ENCODE measurements around the gene EPS8L3. TPM values are rescaled to one million over a fixed set of nuclear protein-coding genes. Genes with fewer than 3 reads are reported as not detected.

EPS8L3 gene
- total RNA-seq, 1 donor from 2014 or later, result not detected

GRCh38 chr1:109791495-109792043 lies 27.8 kb upstream of the EPS8L3 start:
- Histone ChIP-seq H3K36me3 (no peaks in the 10 kb centered on the region), H3K27me3 (no peaks in the 10 kb centered on the region), H3K4me3 (peak overlapping the region in 1 of 2 donors; percentile 37), H3K4me1 (peaks cover 10 to 31% of the 10 kb centered on the region in 2 donors), H3K27ac (peak overlapping the region in 1 of 2 donors; percentile 5), H3K9me3 (no peaks in the 10 kb centered on the region)
- TF ChIP-seq CTCF (IDR thresholded peaks at IDR 0.05), result no peak
- peak; percentile 6 to 62 for DNase-seq (ENCODE audit: low spot score in 2 of 2)
- intact Hi-C loops (cut with DNase I), result no loop called here

- no peaks in the 10 kb centered on the region for H3K9me3 ChIP-seq
- intact Hi-C loops (cut with DNase I), result no loop called here
- H3K4me1 ChIP-seq, result peaks cover 10 to 34% of the 10 kb centered on the region in 2 donors
- peak overlapping the region; percentile 1 to 5 for H3K27ac ChIP-seq
- peak; percentile 16 to 43 (median 29) for TF ChIP-seq CTCF (IDR thresholded peaks at IDR 0.05)
- H3K36me3 ChIP-seq, result no peaks in the 10 kb centered on the region
- no peaks in the 10 kb centered on the region for H3K27me3 ChIP-seq
- no peak overlapping the region for H3K4me3 ChIP-seq
- peak; percentile 27 to 75 for DNase-seq (ENCODE audit: low spot score in 2 of 2)
These were observed 27.2 kb upstream of the EPS8L3 start for GRCh38 chr1:109790735-109791494.

- H3K27me3 ChIP-seq, result no peaks in the 10 kb centered on the region
- peak overlapping the region in 1 of 2 donors; percentile 5 for H3K27ac ChIP-seq
- no peaks in the 10 kb centered on the region for H3K9me3 ChIP-seq
- intact Hi-C loops (cut with DNase I), result no loop called here
- TF ChIP-seq CTCF (IDR thresholded peaks at IDR 0.05), result no peak
- H3K4me1 ChIP-seq, result peaks cover 10 to 37% of the 10 kb centered on the region in 2 donors
- H3K36me3 ChIP-seq, result no peaks in the 10 kb centered on the region
- no peak for DNase-seq (ENCODE audit: low spot score in 2 of 2)
- no peak overlapping the region for H3K4me3 ChIP-seq
These were observed 26.6 kb upstream of the EPS8L3 start for GRCh38 chr1:109790329-109790728.

GRCh38 chr1:109789551-109790180 lies 25.9 kb upstream of the EPS8L3 start:
- Histone ChIP-seq H3K27me3 (no peaks in the 10 kb centered on the region), H3K4me3 (no peak overlapping the region), H3K9me3 (no peaks in the 10 kb centered on the region), H3K27ac (no peak overlapping the region), H3K36me3 (no peaks in the 10 kb centered on the region), H3K4me1 (peaks cover 10 to 42% of the 10 kb centered on the region in 2 donors)
- peak in 1 of 2 donors; percentile 22 for DNase-seq (ENCODE audit: low spot score in 2 of 2)
- intact Hi-C loops (cut with DNase I), result no loop called here
- TF ChIP-seq CTCF (IDR thresholded peaks at IDR 0.05), result no peak

GRCh38 chr1:109788695-109789521 lies 25.2 kb upstream of the EPS8L3 start:
- H3K4me1 ChIP-seq, result peaks cover 10 to 47% of the 10 kb centered on the region in 2 donors
- peak; percentile 5 to 50 for DNase-seq (ENCODE audit: low spot score in 2 of 2)

More at GRCh38 chr1:109788695-109789521, 25.2 kb upstream of the EPS8L3 start:
- TF ChIP-seq CTCF (IDR thresholded peaks at IDR 0.05), result no peak
- Histone ChIP-seq H3K4me3 (no peak overlapping the region), H3K9me3 (no peaks in the 10 kb centered on the region), H3K27ac (no peak overlapping the region), H3K36me3 (no peaks in the 10 kb centered on the region), H3K27me3 (no peaks in the 10 kb centered on the region)
- intact Hi-C loops (cut with DNase I), result no loop called here

All from ascending aorta (tissue), 2 donors.